ENCODE results near the gene C9orf153.

C9orf153 gene

DNA sequence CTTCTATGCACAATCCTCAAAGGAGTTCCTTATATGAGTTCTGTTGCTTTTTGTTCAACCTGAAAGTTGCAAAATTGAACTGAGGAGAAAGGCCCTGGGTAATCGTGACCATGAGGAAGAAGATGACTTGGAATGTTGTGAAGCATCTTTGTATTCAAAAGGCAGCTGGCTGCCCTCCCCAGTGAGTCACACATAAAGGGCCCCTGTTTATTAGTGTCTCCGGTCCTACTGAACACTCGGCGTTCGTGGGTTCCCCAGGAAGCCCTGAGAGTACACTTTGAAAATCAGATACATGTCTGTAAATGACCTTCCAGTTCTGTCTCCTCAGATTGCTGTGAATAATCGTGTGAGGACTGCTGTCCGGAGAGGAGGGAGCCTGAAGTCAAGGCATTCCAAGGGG, 73.6 kb downstream of the C9orf153 start:
- H3K4me3 ChIP-seq (ENCODE audit: low read depth, low read length): no peak overlapping the region
- TF ChIP-seq, protein P1, sequence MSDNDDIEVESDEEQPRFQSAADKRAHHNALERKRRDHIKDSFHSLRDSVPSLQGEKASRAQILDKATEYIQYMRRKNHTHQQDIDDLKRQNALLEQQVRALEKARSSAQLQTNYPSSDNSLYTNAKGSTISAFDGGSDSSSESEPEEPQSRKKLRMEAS (IDR thresholded peaks at IDR 0.05; ENCODE audit: low read depth, low read length): no peak
- no peak for TF ChIP-seq MYC (IDR thresholded peaks at IDR 0.05; ENCODE audit: low read depth, low read length)
- TF ChIP-seq, protein P2, sequence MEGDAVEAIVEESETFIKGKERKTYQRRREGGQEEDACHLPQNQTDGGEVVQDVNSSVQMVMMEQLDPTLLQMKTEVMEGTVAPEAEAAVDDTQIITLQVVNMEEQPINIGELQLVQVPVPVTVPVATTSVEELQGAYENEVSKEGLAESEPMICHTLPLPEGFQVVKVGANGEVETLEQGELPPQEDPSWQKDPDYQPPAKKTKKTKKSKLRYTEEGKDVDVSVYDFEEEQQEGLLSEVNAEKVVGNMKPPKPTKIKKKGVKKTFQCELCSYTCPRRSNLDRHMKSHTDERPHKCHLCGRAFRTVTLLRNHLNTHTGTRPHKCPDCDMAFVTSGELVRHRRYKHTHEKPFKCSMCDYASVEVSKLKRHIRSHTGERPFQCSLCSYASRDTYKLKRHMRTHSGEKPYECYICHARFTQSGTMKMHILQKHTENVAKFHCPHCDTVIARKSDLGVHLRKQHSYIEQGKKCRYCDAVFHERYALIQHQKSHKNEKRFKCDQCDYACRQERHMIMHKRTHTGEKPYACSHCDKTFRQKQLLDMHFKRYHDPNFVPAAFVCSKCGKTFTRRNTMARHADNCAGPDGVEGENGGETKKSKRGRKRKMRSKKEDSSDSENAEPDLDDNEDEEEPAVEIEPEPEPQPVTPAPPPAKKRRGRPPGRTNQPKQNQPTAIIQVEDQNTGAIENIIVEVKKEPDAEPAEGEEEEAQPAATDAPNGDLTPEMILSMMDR (IDR thresholded peaks at IDR 0.05; ENCODE audit: low read depth, low read length): no peak
- no peak for TF ChIP-seq POLR2A (IDR thresholded peaks at IDR 0.05; ENCODE audit: extremely low read depth, insufficient read length)
- no peak for DNase-seq (ENCODE audit: low read depth)

DNA sequence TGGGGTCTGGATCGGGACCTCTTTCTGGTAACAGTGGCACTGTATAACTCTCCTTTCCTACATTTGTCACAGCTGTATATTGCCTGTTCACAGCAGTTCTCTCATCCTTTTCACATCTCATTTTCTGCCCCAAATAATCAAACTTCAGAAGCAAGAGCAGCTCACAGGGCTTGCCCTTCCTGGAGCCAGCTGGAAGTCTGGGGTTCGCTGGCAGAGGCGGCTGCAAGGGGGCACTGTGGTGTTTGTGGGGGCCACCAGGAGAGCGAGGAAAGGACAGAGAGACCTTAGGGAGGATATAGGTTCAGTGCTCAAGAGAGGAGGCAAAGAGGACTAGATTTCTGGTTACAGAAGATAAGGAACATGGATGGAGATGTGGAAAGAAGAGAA, 75.3 kb downstream of the C9orf153 start:
- no peak for DNase-seq (ENCODE audit: low read depth)
- TF ChIP-seq, protein P1 (IDR thresholded peaks at IDR 0.05; ENCODE audit: low read depth, low read length): no peak
- no peak for TF ChIP-seq POLR2A (IDR thresholded peaks at IDR 0.05; ENCODE audit: extremely low read depth, insufficient read length)
- no peak for TF ChIP-seq MYC (IDR thresholded peaks at IDR 0.05; ENCODE audit: low read depth, low read length)
- TF ChIP-seq, protein P2 (IDR thresholded peaks at IDR 0.05; ENCODE audit: low read depth, low read length): no peak
- H3K4me3 ChIP-seq (ENCODE audit: low read depth, low read length): no peak overlapping the region

DNA sequence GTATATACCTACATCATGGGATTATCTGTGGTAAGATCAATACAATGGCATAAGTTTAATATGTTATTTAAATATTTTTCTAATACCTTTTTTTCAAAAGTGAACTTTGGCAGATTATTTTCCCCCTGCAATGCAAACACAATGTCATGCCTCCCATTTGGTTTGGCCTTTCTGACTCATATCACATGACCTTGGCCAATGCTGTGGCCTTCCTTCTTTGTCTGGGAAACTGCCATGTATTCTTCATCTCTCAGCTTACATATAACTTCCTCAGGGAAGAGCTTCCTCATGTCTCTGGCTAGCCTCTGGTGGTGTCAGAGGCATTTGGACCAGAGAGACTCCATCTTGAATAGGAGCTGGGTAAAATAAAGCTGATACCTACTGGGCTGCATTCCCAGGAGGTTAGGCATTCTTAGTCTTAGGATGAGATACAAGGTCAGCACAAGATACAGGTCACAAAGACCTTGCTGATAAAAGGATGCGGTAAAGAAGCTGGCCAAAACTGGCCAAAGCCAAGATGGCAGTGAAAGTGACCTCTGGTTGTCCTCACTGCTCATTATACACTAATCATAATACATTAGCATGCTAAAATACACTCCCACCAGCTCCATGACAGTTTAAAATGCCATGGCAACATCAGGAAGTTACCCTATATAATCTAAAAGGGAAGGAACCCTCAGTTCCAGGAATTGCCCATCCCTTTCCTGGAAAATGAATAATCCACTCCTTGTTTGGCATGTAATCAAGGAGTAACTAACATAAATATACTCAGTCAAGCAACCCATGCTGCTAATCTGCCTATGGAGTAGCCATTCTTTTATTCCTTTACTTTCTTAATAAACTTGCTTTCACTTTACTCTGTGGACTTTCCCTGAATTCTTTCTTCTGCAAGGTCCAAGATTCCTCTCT, 76.0 kb downstream of the C9orf153 start:
- TF ChIP-seq, protein P1 (IDR thresholded peaks at IDR 0.05; ENCODE audit: low read depth, low read length): no peak
- TF ChIP-seq MYC (IDR thresholded peaks at IDR 0.05; ENCODE audit: low read depth, low read length): no peak
- TF ChIP-seq, protein P2 (IDR thresholded peaks at IDR 0.05; ENCODE audit: low read depth, low read length): no peak
- TF ChIP-seq POLR2A (IDR thresholded peaks at IDR 0.05; ENCODE audit: extremely low read depth, insufficient read length): no peak
- DNase-seq (ENCODE audit: low read depth): no peak
- H3K4me3 ChIP-seq (ENCODE audit: low read depth, low read length): no peak overlapping the region

DNA sequence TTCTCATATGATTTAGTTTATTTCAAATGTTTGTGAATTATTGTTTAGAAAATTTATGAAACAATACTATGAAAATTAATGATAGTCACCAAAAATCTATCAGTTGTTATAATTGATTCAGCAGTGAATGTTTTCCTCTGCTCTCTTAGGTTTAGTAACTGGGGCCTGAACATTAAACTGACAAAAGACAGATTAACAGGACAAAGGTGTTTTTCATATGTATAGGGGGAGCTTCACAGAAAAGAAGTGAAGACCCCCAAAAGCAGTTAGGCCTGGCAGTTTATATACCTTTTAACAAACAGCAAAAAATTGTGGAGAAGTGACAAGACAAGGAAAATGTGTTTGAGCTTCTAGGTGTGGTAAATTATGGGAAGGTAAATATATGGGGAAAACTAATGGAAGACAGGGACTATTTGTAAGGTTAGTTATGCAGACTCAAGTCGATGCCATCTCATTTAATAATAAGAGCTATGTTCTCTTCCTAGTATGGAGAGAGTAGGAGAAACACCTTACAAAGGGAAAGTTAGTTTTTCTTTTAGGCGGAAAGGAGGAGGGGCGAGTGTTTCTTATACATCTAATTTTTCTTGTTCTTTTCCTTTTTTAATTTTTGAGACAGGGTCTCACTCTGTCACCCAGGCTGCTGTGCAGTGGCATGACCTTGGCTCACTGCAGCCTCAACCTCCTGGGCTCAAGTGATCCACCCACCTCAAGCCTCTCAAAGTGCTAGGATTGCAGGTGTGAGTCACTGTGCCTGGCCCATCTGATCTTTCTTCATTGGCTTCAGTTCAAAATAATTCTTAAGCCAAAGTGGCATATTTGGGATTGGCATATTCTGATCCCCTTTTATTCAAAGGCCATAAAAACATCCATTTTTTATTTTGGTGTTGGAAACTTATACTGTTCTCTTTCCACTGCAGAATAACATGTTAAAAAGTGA, 77.8 kb downstream of the C9orf153 start:
- no peak overlapping the region for H3K4me3 ChIP-seq (ENCODE audit: low read depth, low read length)

DNA sequence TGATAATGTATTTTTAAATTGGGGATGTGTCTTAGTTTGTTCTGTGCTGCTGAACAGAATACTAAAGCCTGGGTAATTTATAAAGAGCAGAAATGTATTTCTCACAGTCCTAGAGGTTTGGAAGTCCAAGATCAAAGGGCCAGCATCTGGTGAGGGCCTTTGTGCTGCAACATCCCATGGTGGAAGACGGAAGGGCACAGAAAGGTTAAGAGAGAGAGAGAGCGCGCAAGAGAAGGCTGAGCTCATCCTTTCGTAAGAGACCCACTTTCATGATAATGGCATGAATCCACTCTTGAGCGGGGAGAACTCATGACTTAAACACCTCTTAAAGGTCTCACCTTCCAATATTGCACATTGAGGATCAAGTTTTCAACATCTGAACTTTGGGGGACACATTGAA, 81.0 kb downstream of the C9orf153 start:
- no peak for DNase-seq (ENCODE audit: low read depth)
- TF ChIP-seq, protein P2 (IDR thresholded peaks at IDR 0.05; ENCODE audit: low read depth, low read length): no peak
- TF ChIP-seq, protein P1 (IDR thresholded peaks at IDR 0.05; ENCODE audit: low read depth, low read length): no peak
- TF ChIP-seq POLR2A (IDR thresholded peaks at IDR 0.05; ENCODE audit: extremely low read depth, insufficient read length): no peak
- no peak for TF ChIP-seq MYC (IDR thresholded peaks at IDR 0.05; ENCODE audit: low read depth, low read length)
- no peak overlapping the region for H3K4me3 ChIP-seq (ENCODE audit: low read depth, low read length)

More for the DNA sequence above, 77.8 kb downstream of the C9orf153 start:
- TF ChIP-seq MYC (IDR thresholded peaks at IDR 0.05; ENCODE audit: low read depth, low read length): no peak
- TF ChIP-seq, protein P2 (IDR thresholded peaks at IDR 0.05; ENCODE audit: low read depth, low read length): no peak
- TF ChIP-seq, protein P1 (IDR thresholded peaks at IDR 0.05; ENCODE audit: low read depth, low read length): no peak
- no peak for TF ChIP-seq POLR2A (IDR thresholded peaks at IDR 0.05; ENCODE audit: extremely low read depth, insufficient read length)
- no peak for DNase-seq (ENCODE audit: low read depth)

Data from NB4 (cell line).